ENCODE measurements around the gene RAC3.
A peak's percentile ranks its signal among the peaks of the same experiment; 100 is the strongest.
"Not testable (repeated sequence)": the region's sequence is repeated elsewhere in the genome, so short reads cannot be mapped to it uniquely, and the experiment has no call there.

RAC3 gene

GRCh38 chr17:82037092-82037888, 5.8 kb downstream of the RAC3 start, which contains the start of gene DCXR:
Gene DCXR, minus strand, starts transcription at chr17:82037697. Its CDS starts 15 bp downstream, at chr17:82037682.
- Histone ChIP-seq H3K27me3 (ENCODE audit: insufficient read depth, low read length) (no peaks in the 10 kb centered on the region), H3K4me3 (ENCODE audit: low read length) (peak within 1 kb of the TSS; percentile 74), H3K27ac (ENCODE audit: low read depth, low read length) (peak within 1 kb of the TSS; percentile 71; the same call in 1 of the 2 replicates), H3K9ac (ENCODE audit: low read depth, low read length) (peak within 1 kb of the TSS; percentile 73), H3K4me1 (ENCODE audit: insufficient read depth, low read length) (peaks cover 9% of the 10 kb centered on the region; the same call in 1 of the 2 replicates), H3K9me3 (ENCODE audit: insufficient read depth, low read depth, low read length) (no peaks in the 10 kb centered on the region), H3K36me3 (ENCODE audit: insufficient read depth, low read length) (no peaks in the 10 kb centered on the region)
- WGBS = under 1% methylated on average over 92 of the region's 92 CpGs

GRCh38 chr17:82037889-82038195, 6.4 kb downstream of the RAC3 start:
- no peaks in the 10 kb centered on the region for H3K9me3 ChIP-seq (ENCODE audit: insufficient read depth, low read depth, low read length)
- WGBS = 26% methylated on average over 10 of the region's 10 CpGs
- no peak overlapping the region for H3K9ac ChIP-seq (ENCODE audit: low read depth, low read length)
- no peak overlapping the region; the same call in 1 of the 2 replicates for H3K27ac ChIP-seq (ENCODE audit: low read depth, low read length)
- H3K4me3 ChIP-seq (ENCODE audit: low read length) = peak overlapping the region; percentile 74
- H3K27me3 ChIP-seq (ENCODE audit: insufficient read depth, low read length) = no peaks in the 10 kb centered on the region
- peaks cover 3% of the 10 kb centered on the region; the same call in 1 of the 2 replicates for H3K4me1 ChIP-seq (ENCODE audit: insufficient read depth, low read length)
- no peaks in the 10 kb centered on the region for H3K36me3 ChIP-seq (ENCODE audit: insufficient read depth, low read length)

GRCh38 chr17:82038796-82039409, 7.4 kb downstream of the RAC3 start:
- H3K9ac ChIP-seq (ENCODE audit: low read depth, low read length); H3K9me3 ChIP-seq (ENCODE audit: insufficient read depth, low read depth, low read length); H3K27ac ChIP-seq (ENCODE audit: low read depth, low read length); H3K27me3 ChIP-seq (ENCODE audit: insufficient read depth, low read length); H3K36me3 ChIP-seq (ENCODE audit: insufficient read depth, low read length); H3K4me3 ChIP-seq (ENCODE audit: low read length): not testable (repeated sequence)
- peaks cover 10% of the 10 kb centered on the region for H3K4me1 ChIP-seq (ENCODE audit: insufficient read depth, low read length)
- 93% methylated on average over 16 of the region's 16 CpGs for WGBS

GRCh38 chr17:82039695-82040299, 8.3 kb downstream of the RAC3 start:
- Histone ChIP-seq H3K36me3 (ENCODE audit: insufficient read depth, low read length) (no peaks in the 10 kb centered on the region), H3K4me1 (ENCODE audit: insufficient read depth, low read length) (peaks cover 10% of the 10 kb centered on the region), H3K27ac (ENCODE audit: low read depth, low read length) (no peak overlapping the region), H3K9ac (ENCODE audit: low read depth, low read length) (no peak overlapping the region), H3K27me3 (ENCODE audit: insufficient read depth, low read length) (no peaks in the 10 kb centered on the region), H3K9me3 (ENCODE audit: insufficient read depth, low read depth, low read length) (no peaks in the 10 kb centered on the region), H3K4me3 (ENCODE audit: low read length) (no peak overlapping the region)
- 96% methylated on average over 8 of the region's 8 CpGs for WGBS

GRCh38 chr17:82041144-82041814, 9.8 kb downstream of the RAC3 start:
- no peaks in the 10 kb centered on the region for H3K27me3 ChIP-seq (ENCODE audit: insufficient read depth, low read length)
- no peak overlapping the region for H3K9ac ChIP-seq (ENCODE audit: low read depth, low read length)
- WGBS = 69% methylated on average over 17 of the region's 17 CpGs
- H3K36me3 ChIP-seq (ENCODE audit: insufficient read depth, low read length) = no peaks in the 10 kb centered on the region
- H3K4me3 ChIP-seq (ENCODE audit: low read length) = no peak overlapping the region
- H3K27ac ChIP-seq (ENCODE audit: low read depth, low read length) = no peak overlapping the region
- no peaks in the 10 kb centered on the region for H3K9me3 ChIP-seq (ENCODE audit: insufficient read depth, low read depth, low read length)
- H3K4me1 ChIP-seq (ENCODE audit: insufficient read depth, low read length) = peaks cover 10% of the 10 kb centered on the region

- Histone ChIP-seq H3K36me3 (ENCODE audit: insufficient read depth, low read length) (peaks cover 12% of the 10 kb centered on the region; the same call in 1 of the 2 replicates), H3K4me1 (ENCODE audit: insufficient read depth, low read length) (peaks cover 10% of the 10 kb centered on the region), H3K27me3 (ENCODE audit: insufficient read depth, low read length) (no peaks in the 10 kb centered on the region), H3K9ac (ENCODE audit: low read depth, low read length) (no peak overlapping the region), H3K9me3 (ENCODE audit: insufficient read depth, low read depth, low read length) (no peaks in the 10 kb centered on the region), H3K4me3 (ENCODE audit: low read length) (no peak overlapping the region), H3K27ac (ENCODE audit: low read depth, low read length) (no peak overlapping the region)
- 95% methylated on average over 9 of the region's 9 CpGs for WGBS
Observed at GRCh38 chr17:82042649-82043048, 11.2 kb downstream of the RAC3 start.

GRCh38 chr17:82043507-82043906, 12.0 kb downstream of the RAC3 start:
- peaks cover 17% of the 10 kb centered on the region for H3K36me3 ChIP-seq (ENCODE audit: insufficient read depth, low read length)
- no peaks in the 10 kb centered on the region for H3K27me3 ChIP-seq (ENCODE audit: insufficient read depth, low read length)
- WGBS = 60% methylated on average over 16 of the region's 16 CpGs
- H3K27ac ChIP-seq (ENCODE audit: low read depth, low read length) = no peak overlapping the region
- no peaks in the 10 kb centered on the region for H3K9me3 ChIP-seq (ENCODE audit: insufficient read depth, low read depth, low read length)
- H3K9ac ChIP-seq (ENCODE audit: low read depth, low read length) = no peak overlapping the region
- no peak overlapping the region for H3K4me3 ChIP-seq (ENCODE audit: low read length)
- H3K4me1 ChIP-seq (ENCODE audit: insufficient read depth, low read length) = peaks cover 7% of the 10 kb centered on the region

DNA sequence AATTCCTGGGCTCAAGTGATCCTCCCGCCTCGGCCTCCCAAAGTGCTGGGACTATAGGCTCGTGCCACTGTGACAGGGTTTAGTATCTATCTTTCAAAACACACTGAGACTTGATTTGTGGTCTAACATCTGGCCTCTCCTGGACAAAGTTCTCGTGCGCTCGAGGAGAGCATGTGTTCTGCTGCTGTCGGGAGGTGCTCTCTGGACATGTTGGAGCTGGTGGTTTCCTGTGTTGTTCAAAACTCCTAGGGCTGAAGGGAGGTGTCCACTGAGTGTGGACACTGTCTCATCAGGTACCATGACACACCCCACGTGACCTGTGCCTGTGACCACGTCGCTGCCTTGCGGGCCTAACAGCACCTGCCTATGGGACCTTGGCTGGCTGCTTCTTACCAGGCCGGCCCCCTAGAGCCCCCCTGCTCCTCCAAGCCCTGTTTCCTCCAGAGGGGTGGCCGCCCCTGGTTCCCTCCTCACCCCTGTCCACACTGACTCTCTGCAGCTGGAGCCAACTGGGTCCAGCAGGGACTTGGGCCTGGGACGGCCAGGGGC, 14.5 kb downstream of the RAC3 start:
- Histone ChIP-seq H3K27ac (ENCODE audit: low read depth, low read length) (no peak overlapping the region), H3K4me1 (ENCODE audit: insufficient read depth, low read length) (peaks cover 7% of the 10 kb centered on the region), H3K4me3 (ENCODE audit: low read length) (no peak overlapping the region), H3K27me3 (ENCODE audit: insufficient read depth, low read length) (no peaks in the 10 kb centered on the region), H3K9ac (ENCODE audit: low read depth, low read length) (no peak overlapping the region), H3K36me3 (ENCODE audit: insufficient read depth, low read length) (peaks cover 29% of the 10 kb centered on the region), H3K9me3 (ENCODE audit: insufficient read depth, low read depth, low read length) (no peaks in the 10 kb centered on the region)
- 94% methylated on average over 14 of the region's 14 CpGs for WGBS

GRCh38 chr17:82046903-82047302, 15.4 kb downstream of the RAC3 start:
- peaks cover 7% of the 10 kb centered on the region for H3K4me1 ChIP-seq (ENCODE audit: insufficient read depth, low read length)

DNA sequence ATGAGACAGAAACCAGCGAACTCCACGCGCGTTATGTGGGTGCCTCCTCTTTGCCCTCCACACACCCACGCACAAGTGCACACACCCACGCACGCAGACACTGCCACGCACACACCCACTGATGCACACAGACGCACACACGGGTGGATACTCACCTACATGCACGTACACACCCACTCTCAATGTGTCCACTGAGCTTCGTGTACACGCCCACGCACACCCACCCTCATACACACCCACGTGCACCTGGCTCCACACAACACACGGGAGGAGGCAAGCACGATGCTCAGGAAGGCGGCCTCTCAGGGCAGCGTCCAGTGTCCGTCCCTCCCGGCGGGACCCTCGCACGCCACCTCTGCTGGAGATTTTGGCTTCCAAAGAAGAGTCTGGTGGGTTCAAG, 15.9 kb downstream of the RAC3 start:
- H3K27ac ChIP-seq (ENCODE audit: low read depth, low read length) = no peak overlapping the region
- peaks cover 29% of the 10 kb centered on the region for H3K36me3 ChIP-seq (ENCODE audit: insufficient read depth, low read length)
- peaks cover 7% of the 10 kb centered on the region for H3K4me1 ChIP-seq (ENCODE audit: insufficient read depth, low read length)
- WGBS = 93% methylated on average over 24 of the region's 24 CpGs
- no peak overlapping the region for H3K9ac ChIP-seq (ENCODE audit: low read depth, low read length)
- no peak overlapping the region for H3K4me3 ChIP-seq (ENCODE audit: low read length)
- no peaks in the 10 kb centered on the region for H3K9me3 ChIP-seq (ENCODE audit: insufficient read depth, low read depth, low read length)
- no peaks in the 10 kb centered on the region for H3K27me3 ChIP-seq (ENCODE audit: insufficient read depth, low read length)

More at GRCh38 chr17:82046903-82047302, 15.4 kb downstream of the RAC3 start:
- Histone ChIP-seq H3K36me3 (ENCODE audit: insufficient read depth, low read length) (peaks cover 29% of the 10 kb centered on the region), H3K27me3 (ENCODE audit: insufficient read depth, low read length) (no peaks in the 10 kb centered on the region), H3K9ac (ENCODE audit: low read depth, low read length) (no peak overlapping the region), H3K9me3 (ENCODE audit: insufficient read depth, low read depth, low read length) (no peaks in the 10 kb centered on the region), H3K27ac (ENCODE audit: low read depth, low read length) (no peak overlapping the region), H3K4me3 (ENCODE audit: low read length) (no peak overlapping the region)
- 96% methylated on average over 21 of the region's 21 CpGs for WGBS

All from HUES64 (cell line).